Measurements from ENCODE around the gene MISP3.

Gene MISP3

GRCh38 chr19:14122924-14123323 is 50.3 kb downstream of the MISP3 start:
- DNase-seq (ENCODE audit: low read depth in 2 of 2): no peak

All from stimulated activated CD8-positive, alpha-beta memory T cell treated with anti-CD3 and anti-CD28 coated beads, Interleukin-15, amount 100 ng/mL, for 48 hours (primary cell).